ENCODE results near the gene NKD1. TPM values are rescaled to one million over a fixed set of nuclear protein-coding genes. Genes with fewer than 3 reads are reported as not detected.

The NKD1 gene
- total RNA-seq, 1 donor from 2014 or later: 1.5 TPM

DNA sequence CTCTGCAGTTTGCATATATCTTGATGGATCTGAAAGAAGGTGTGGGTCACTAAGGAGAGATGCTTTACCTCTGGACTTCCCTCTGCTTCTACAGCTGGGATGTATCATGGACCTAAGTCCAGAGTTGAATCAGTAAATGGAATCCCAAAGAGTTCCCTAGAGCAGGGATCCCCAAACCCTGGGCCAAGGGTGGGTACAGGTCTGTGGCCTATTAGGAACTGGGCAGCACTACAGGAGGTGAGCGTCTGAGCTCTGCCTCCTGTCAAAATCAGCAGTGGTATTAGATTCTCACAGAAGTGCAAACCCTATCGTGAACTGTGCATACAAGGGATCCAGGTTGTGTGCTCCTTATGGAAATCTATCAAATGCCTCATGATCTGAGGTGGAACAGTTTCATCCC lies 39.3 kb downstream of the NKD1 start:
- Mint-ChIP-seq H3K36me3 (ENCODE audit: low read depth) (no peaks in the 10 kb centered on the region), H3K4me3 (no peak overlapping the region), H3K9me3 (no peaks in the 10 kb centered on the region), H3K27me3 (no peaks in the 10 kb centered on the region), H3K27ac (no peak overlapping the region), H3K4me1 (peaks cover 30% of the 10 kb centered on the region)
- ChIA-PET CTCF (interaction anchor here (2.5 kb wide), 1 partner anchor 78 kb away, joined by 9 read pairs; no protein-coding TSS in a partner anchor), POLR2A (interaction anchor here (1.0 to 2.0 kb wide), 3 partner anchors 40 to 313 kb away, joined by 4 to 13 read pairs (median 4); partner anchors contain the start of gene CYLD)
- ATAC-seq (ENCODE audit: low read depth) (no peak), DNase-seq (no peak)
- intact Hi-C loops (cut with micrococcal nuclease): loop anchor here (5.0 kb wide), 1 partner anchor 40 kb away; no protein-coding TSS in a partner anchor
- no peak for TF ChIP-seq CTCF (IDR thresholded peaks at IDR 0.05)

- Mint-ChIP-seq H3K27me3 (no peaks in the 10 kb centered on the region), H3K9me3 (no peaks in the 10 kb centered on the region), H3K27ac (peak overlapping the region; percentile 95), H3K36me3 (ENCODE audit: low read depth) (no peaks in the 10 kb centered on the region), H3K4me3 (no peak overlapping the region), H3K4me1 (peaks cover 30% of the 10 kb centered on the region)
- intact Hi-C loops (cut with micrococcal nuclease): loop anchor here (2.0 to 5.0 kb wide), 2 partner anchors 39 to 153 kb away; no protein-coding TSS in a partner anchor
- ChIA-PET POLR2A (interaction anchor here (0.7 to 2.0 kb wide), 7 partner anchors 10 to 314 kb away, joined by 3 to 13 read pairs (median 4); partner anchors contain the start of genes CYLD and SNX20), CTCF (interaction anchor here (0.6 to 2.5 kb wide), 4 partner anchors 31 to 81 kb away, joined by 3 to 9 read pairs (median 4); no protein-coding TSS in a partner anchor)
- DNase-seq: no peak
- TF ChIP-seq CTCF (IDR thresholded peaks at IDR 0.05): no peak
- ATAC-seq (ENCODE audit: low read depth): no peak
Observed at GRCh38 chr16:50588276-50588675, 40.1 kb downstream of the NKD1 start.

DNA sequence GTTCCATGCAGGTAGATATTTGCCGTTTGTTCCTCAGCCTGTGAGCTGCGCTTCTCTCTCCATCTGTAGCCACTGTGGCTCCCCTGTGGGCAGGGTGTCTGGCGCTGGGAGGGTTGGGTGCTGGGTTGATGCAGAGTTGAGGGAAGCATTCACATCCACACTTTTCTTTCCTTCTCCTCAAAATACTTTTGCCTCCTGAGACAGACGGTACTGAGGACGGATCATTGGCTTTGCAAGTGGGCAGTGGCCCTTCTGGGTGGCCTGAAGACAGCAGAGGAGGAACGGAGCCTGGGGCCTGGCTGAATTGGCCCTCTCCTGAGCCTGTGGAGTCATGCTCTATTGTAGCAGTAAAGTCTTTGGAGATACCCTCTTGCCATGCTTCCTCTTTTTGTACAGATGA lies 43.0 kb downstream of the NKD1 start:
- H3K9me3 Mint-ChIP-seq: no peaks in the 10 kb centered on the region
- ATAC-seq (ENCODE audit: low read depth) (no peak), DNase-seq (no peak)
- ChIA-PET POLR2A (no interaction called here), CTCF (interaction anchor here (0.9 kb wide), 1 partner anchor 74 kb away, joined by 4 read pairs; no protein-coding TSS in a partner anchor)
- H3K4me1 Mint-ChIP-seq: peaks cover 22% of the 10 kb centered on the region
- H3K27me3 Mint-ChIP-seq: no peaks in the 10 kb centered on the region
- no peak overlapping the region for H3K4me3 Mint-ChIP-seq
- no peaks in the 10 kb centered on the region for H3K36me3 Mint-ChIP-seq (ENCODE audit: low read depth)
- TF ChIP-seq CTCF (IDR thresholded peaks at IDR 0.05): no peak
- intact Hi-C loops (cut with micrococcal nuclease): no loop called here
- H3K27ac Mint-ChIP-seq: no peak overlapping the region

- TF ChIP-seq CTCF (IDR thresholded peaks at IDR 0.05): no peak
- no peak overlapping the region for H3K4me3 Mint-ChIP-seq
- peak overlapping the region; percentile 46 for H3K27ac Mint-ChIP-seq
- no peak for ATAC-seq (ENCODE audit: low read depth)
- POLR2A ChIA-PET: no interaction called here
- peaks cover 22% of the 10 kb centered on the region for H3K4me1 Mint-ChIP-seq
- CTCF ChIA-PET: interaction anchor here (0.9 kb wide), 1 partner anchor 73 kb away, joined by 4 read pairs; no protein-coding TSS in a partner anchor
- DNase-seq: no peak
- intact Hi-C loops (cut with micrococcal nuclease): no loop called here
- no peaks in the 10 kb centered on the region for H3K9me3 Mint-ChIP-seq
- no peaks in the 10 kb centered on the region for H3K27me3 Mint-ChIP-seq
- no peaks in the 10 kb centered on the region for H3K36me3 Mint-ChIP-seq (ENCODE audit: low read depth)
Observed at GRCh38 chr16:50591800-50592771, 43.9 kb downstream of the NKD1 start.

- Mint-ChIP-seq H3K27me3 (no peaks in the 10 kb centered on the region), H3K36me3 (ENCODE audit: low read depth) (no peaks in the 10 kb centered on the region), H3K27ac (no peak overlapping the region), H3K9me3 (no peaks in the 10 kb centered on the region), H3K4me1 (peaks cover 22% of the 10 kb centered on the region), H3K4me3 (no peak overlapping the region)
- ChIA-PET CTCF (interaction anchor here (0.8 kb wide), 1 partner anchor 46 kb away, joined by 4 read pairs; no protein-coding TSS in a partner anchor), POLR2A (no interaction called here)
- no peak for ATAC-seq (ENCODE audit: low read depth)
- TF ChIP-seq CTCF (IDR thresholded peaks at IDR 0.05): no peak
- intact Hi-C loops (cut with micrococcal nuclease): no loop called here
- DNase-seq: no peak
Observed at GRCh38 chr16:50592996-50593395, 44.8 kb downstream of the NKD1 start.
